HepG2 (cell line): ENCODE results near the gene DAGLB. TPM values are rescaled to one million over a fixed set of nuclear protein-coding genes. Genes with fewer than 3 reads are reported as not detected.
A peak's percentile ranks its signal among the peaks of the same experiment; 100 is the strongest.

Experiments used
- ARNT2 ChIP-seq: sonication (generic); formaldehyde crosslinking; IDR thresholded peaks from 2 replicates; pipeline ENCODE4 v1.8.0; 2022; ENCODE audit warnings: mild to moderate bottlenecking, low read depth, missing genetic modification reagents, moderate library complexity
- BATF2 ChIP-seq: sonication (generic); formaldehyde crosslinking; IDR thresholded peaks from 2 replicates; pipeline ENCODE4 v1.8.0; 2022; ENCODE audit warnings: mild to moderate bottlenecking, missing genetic modification reagents, moderate library complexity
- CBX1 ChIP-seq: IDR thresholded peaks from one replicate; pipeline ENCODE4 v1.6.1; 2016; ENCODE audit warnings: antibody characterized with exemption, low read depth
- DR1 ChIP-seq: sonication (generic); formaldehyde crosslinking; IDR thresholded peaks from 2 replicates; pipeline ENCODE4 v1.8.0; 2021; ENCODE audit warnings: mild to moderate bottlenecking, missing genetic modification reagents, inconsistent platforms
- ETV6 ChIP-seq: sonication (generic); formaldehyde crosslinking; conservative IDR thresholded peaks from 2 replicates; pipeline ENCODE4 v1.4.0; 2020; ENCODE audit warnings: missing genetic modification reagents
- FOXA1 ChIP-seq, 2 experiments: fragments of 450-650 bp in 1 of 2; sonication (generic) in 1 of 2; formaldehyde crosslinking in 1 of 2; IDR thresholded peaks; 2 replicates each; pipeline versions ENCODE4 v1.4.0 to v1.6.1; 2016 to 2020; ENCODE audit warnings: missing genetic modification reagents in 1 of 2
- GABPB1 ChIP-seq: IDR thresholded peaks from 2 replicates; pipeline ENCODE4 v1.6.1; 2016; ENCODE audit warnings: mild to moderate bottlenecking, missing genetic modification reagents, moderate library complexity, missing compliant biosample characterization
- MED8 ChIP-seq: sonication (generic); formaldehyde crosslinking; IDR thresholded peaks from 2 replicates; pipeline ENCODE4 v1.8.1; 2023; ENCODE audit warnings: mild to moderate bottlenecking, missing genetic modification reagents; ENCODE audit not compliant: insufficient replicate concordance
- MEIS2 ChIP-seq: sonication (generic); formaldehyde crosslinking; IDR thresholded peaks from 2 replicates; pipeline ENCODE4 v1.9.0; 2021; ENCODE audit warnings: mild to moderate bottlenecking, missing genetic modification reagents
- PAX8 ChIP-seq: sonication (generic); formaldehyde crosslinking; IDR thresholded peaks from 2 replicates; pipeline ENCODE4 v1.8.0; 2022; ENCODE audit warnings: mild to moderate bottlenecking, missing genetic modification reagents, borderline replicate concordance
- YEATS4 ChIP-seq: sonication (generic); formaldehyde crosslinking; IDR thresholded peaks from 2 replicates; pipeline ENCODE4 v1.4.0; 2020; ENCODE audit warnings: missing genetic modification reagents, borderline replicate concordance
- ZFP90 ChIP-seq: sonication (generic); formaldehyde crosslinking; IDR thresholded peaks from 2 replicates; pipeline ENCODE4 v1.8.0; 2022; ENCODE audit warnings: missing genetic modification reagents, mild to moderate bottlenecking, inconsistent platforms, borderline replicate concordance
- ZFY ChIP-seq: sonication (generic); formaldehyde crosslinking; IDR thresholded peaks from 2 replicates; pipeline ENCODE4 v1.4.0; 2020; ENCODE audit warnings: missing genetic modification reagents
- ZNF510 ChIP-seq: sonication (generic); formaldehyde crosslinking; IDR thresholded peaks from 2 replicates; pipeline ENCODE4 v1.4.0; 2020; ENCODE audit warnings: low read depth, mild to moderate bottlenecking, missing genetic modification reagents
- ZNF660 ChIP-seq: sonication (generic); formaldehyde crosslinking; IDR thresholded peaks from 2 replicates; pipeline ENCODE4 v1.5.1; 2020; ENCODE audit warnings: mild to moderate bottlenecking, low read depth, missing genetic modification reagents, borderline replicate concordance
- ZNF768 ChIP-seq: sonication (generic); formaldehyde crosslinking; IDR thresholded peaks from 2 replicates; pipeline ENCODE4 v1.4.0; 2020; ENCODE audit warnings: missing genetic modification reagents
- ZNF772 ChIP-seq: sonication (generic); formaldehyde crosslinking; IDR thresholded peaks from 2 replicates; pipeline ENCODE4 v1.5.0; 2020; ENCODE audit warnings: mild to moderate bottlenecking, missing genetic modification reagents
- ZNF782 ChIP-seq: sonication (generic); formaldehyde crosslinking; IDR thresholded peaks from 2 replicates; pipeline ENCODE4 v1.4.0; 2020; ENCODE audit warnings: missing genetic modification reagents, mild to moderate bottlenecking, borderline replicate concordance
- ZNF891 ChIP-seq: sonication (generic); formaldehyde crosslinking; IDR thresholded peaks from 2 replicates; pipeline ENCODE4 v1.5.0; 2020; ENCODE audit warnings: mild to moderate bottlenecking, missing genetic modification reagents
- polyA plus RNA-seq, 8 experiments: library from polyadenylated mRNA; depleted of rRNA in 3 of 8; stranded (reverse) in 7 of 8; unstranded in 1 of 8; fragments of >200 nt; fragmentation: Illumina TruSeq in 4 of 8; extraction: Trizol in 4 of 8; gene quantifications; 2 replicates each; pipeline versions ENCODE4 v1.2.1 to v1.2.3, GENCODE V29; 2011 to 2016; ENCODE audit warnings: low read depth in 4 of 8, missing spikeins in 1 of 8, mixed read lengths in 1 of 8; ENCODE audit not compliant: insufficient read depth in 1 of 8
- total RNA-seq, 5 experiments: library from RNA; depleted of rRNA; stranded (reverse); fragments of >200 nt; fragmentation: Illumina TruSeq; extraction: Trizol; gene quantifications; 2 replicates each; pipeline ENCODE4 v1.2.3, GENCODE V29; 2016; ENCODE audit warnings: low read depth in 1 of 5
- TF ChIP-seq, protein P1 (sequence below): sonication (generic); formaldehyde crosslinking; IDR thresholded peaks from 2 replicates; pipeline ENCODE4 v1.5.1; 2020; ENCODE audit warnings: mild to moderate bottlenecking, missing genetic modification reagents, moderate library complexity
- TF ChIP-seq, protein P2 (sequence below): sonication (generic); formaldehyde crosslinking; IDR thresholded peaks from 2 replicates; pipeline ENCODE4 v1.4.0; 2020; ENCODE audit warnings: missing genetic modification reagents
- TF ChIP-seq, protein P3 (sequence below), 2 experiments: sonication (generic) in 1 of 2; formaldehyde crosslinking in 1 of 2; IDR thresholded peaks; 2 replicates each; pipeline versions ENCODE4 v1.4.0 to v1.6.1; 2018 to 2020; ENCODE audit warnings: missing genetic modification reagents in 2 of 2, borderline replicate concordance in 1 of 2, low read depth in 1 of 2, mild to moderate bottlenecking in 1 of 2, missing biosample characterization in 1 of 2
- TF ChIP-seq, protein P4 (sequence below): sonication (generic); formaldehyde crosslinking; IDR thresholded peaks from 2 replicates; pipeline ENCODE4 v1.4.0; 2020; ENCODE audit warnings: missing genetic modification reagents

The DAGLB gene
- total and polyA plus RNA-seq, 2 of the 13 experiments (the other 11 are each of a cell fraction or from before 2014, with no cell fraction given), result 7.9 to 9.8 TPM

GRCh38 chr7:6447581-6448199, at the start of gene DAGLB (continued):
- peak; percentile 85 for TF ChIP-seq GABPB1 (CRISPR knock-in tag)
- TF ChIP-seq DR1 (CRISPR knock-in tag), result peak; percentile 71
- TF ChIP-seq, protein P1, sequence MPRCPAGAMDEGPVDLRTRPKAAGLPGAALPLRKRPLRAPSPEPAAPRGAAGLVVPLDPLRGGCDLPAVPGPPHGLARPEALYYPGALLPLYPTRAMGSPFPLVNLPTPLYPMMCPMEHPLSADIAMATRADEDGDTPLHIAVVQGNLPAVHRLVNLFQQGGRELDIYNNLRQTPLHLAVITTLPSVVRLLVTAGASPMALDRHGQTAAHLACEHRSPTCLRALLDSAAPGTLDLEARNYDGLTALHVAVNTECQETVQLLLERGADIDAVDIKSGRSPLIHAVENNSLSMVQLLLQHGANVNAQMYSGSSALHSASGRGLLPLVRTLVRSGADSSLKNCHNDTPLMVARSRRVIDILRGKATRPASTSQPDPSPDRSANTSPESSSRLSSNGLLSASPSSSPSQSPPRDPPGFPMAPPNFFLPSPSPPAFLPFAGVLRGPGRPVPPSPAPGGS (CRISPR knock-in tag), result 0 out of 2 replicates have a peak, but pooled peaks have one; percentile 16
- TF ChIP-seq BATF2 (CRISPR knock-in tag), result no peak
- TF ChIP-seq, protein P2, sequence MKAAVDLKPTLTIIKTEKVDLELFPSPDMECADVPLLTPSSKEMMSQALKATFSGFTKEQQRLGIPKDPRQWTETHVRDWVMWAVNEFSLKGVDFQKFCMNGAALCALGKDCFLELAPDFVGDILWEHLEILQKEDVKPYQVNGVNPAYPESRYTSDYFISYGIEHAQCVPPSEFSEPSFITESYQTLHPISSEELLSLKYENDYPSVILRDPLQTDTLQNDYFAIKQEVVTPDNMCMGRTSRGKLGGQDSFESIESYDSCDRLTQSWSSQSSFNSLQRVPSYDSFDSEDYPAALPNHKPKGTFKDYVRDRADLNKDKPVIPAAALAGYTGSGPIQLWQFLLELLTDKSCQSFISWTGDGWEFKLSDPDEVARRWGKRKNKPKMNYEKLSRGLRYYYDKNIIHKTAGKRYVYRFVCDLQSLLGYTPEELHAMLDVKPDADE (CRISPR knock-in tag), result peak; percentile 53; the same call in 1 of the 2 replicates
- TF ChIP-seq ZNF510, result peak; percentile 57; the same call in 1 of the 2 replicates
- TF ChIP-seq ZNF782 (CRISPR knock-in tag), result 0 out of 2 replicates have a peak, but pooled peaks have one; percentile 34
- TF ChIP-seq, protein P3, sequence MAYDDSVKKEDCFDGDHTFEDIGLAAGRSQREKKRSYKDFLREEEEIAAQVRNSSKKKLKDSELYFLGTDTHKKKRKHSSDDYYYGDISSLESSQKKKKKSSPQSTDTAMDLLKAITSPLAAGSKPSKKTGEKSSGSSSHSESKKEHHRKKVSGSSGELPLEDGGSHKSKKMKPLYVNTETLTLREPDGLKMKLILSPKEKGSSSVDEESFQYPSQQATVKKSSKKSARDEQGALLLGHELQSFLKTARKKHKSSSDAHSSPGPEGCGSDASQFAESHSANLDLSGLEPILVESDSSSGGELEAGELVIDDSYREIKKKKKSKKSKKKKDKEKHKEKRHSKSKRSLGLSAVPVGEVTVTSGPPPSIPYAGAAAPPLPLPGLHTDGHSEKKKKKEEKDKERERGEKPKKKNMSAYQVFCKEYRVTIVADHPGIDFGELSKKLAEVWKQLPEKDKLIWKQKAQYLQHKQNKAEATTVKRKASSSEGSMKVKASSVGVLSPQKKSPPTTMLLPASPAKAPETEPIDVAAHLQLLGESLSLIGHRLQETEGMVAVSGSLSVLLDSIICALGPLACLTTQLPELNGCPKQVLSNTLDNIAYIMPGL (CRISPR knock-in tag; IDR thresholded peaks at IDR 0.05; ENCODE audit: borderline replicate concordance in 1 of 2, low read depth in 1 of 2), result peak in 1 of 2 experiments; percentile 19; a peak in 2 of 4 replicates
- TF ChIP-seq ZNF768, result peak; percentile 31; the same call in 1 of the 2 replicates
- no peak for TF ChIP-seq ETV6
- peak; percentile 58; the same call in 1 of the 2 replicates for TF ChIP-seq ZNF772
- 0 out of 2 replicates have a peak, but pooled peaks have one; percentile 64 for TF ChIP-seq ZNF660
- peak; percentile 15 for TF ChIP-seq MED8 (CRISPR knock-in tag)
- peak; percentile 44; the same call in 1 of the 2 replicates for TF ChIP-seq ZNF891 (CRISPR knock-in tag)
- 0 out of 2 replicates have a peak, but pooled peaks have one; percentile 7 for TF ChIP-seq ARNT2 (CRISPR knock-in tag)
- TF ChIP-seq MEIS2, result peak; percentile 54; the same call in 1 of the 2 replicates
- TF ChIP-seq YEATS4 (CRISPR knock-in tag), result peak; percentile 73
- TF ChIP-seq, protein P4, sequence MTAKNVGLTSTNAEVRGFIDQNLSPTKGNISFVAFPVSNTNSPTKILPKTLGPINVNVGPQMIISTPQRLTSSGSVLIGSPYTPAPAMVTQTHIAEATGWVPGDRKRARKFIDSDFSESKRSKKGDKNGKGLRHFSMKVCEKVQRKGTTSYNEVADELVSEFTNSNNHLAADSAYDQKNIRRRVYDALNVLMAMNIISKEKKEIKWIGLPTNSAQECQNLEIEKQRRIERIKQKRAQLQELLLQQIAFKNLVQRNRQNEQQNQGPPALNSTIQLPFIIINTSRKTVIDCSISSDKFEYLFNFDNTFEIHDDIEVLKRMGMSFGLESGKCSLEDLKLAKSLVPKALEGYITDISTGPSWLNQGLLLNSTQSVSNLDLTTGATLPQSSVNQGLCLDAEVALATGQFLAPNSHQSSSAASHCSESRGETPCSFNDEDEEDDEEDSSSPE (CRISPR knock-in tag), result peak; percentile 16; the same call in 1 of the 2 replicates
- no peak for TF ChIP-seq FOXA1 (IDR thresholded peaks at IDR 0.05)
- no peak for TF ChIP-seq FOXA1 (CRISPR knock-in tag; IDR thresholded peaks at IDR 0.05)
- TF ChIP-seq ZFP90 (CRISPR knock-in tag), result 0 out of 2 replicates have a peak, but pooled peaks have one; percentile 2
- peak; percentile 47 for TF ChIP-seq ZFY (CRISPR knock-in tag)
- TF ChIP-seq PAX8, result 0 out of 2 replicates have a peak, but pooled peaks have one; percentile 59
- TF ChIP-seq CBX1, result peak; percentile 19
